D721Med (cell line): Measurements from ENCODE around the gene BCKDHB.

Source experiments
- DNase-seq: peaks from one replicate; pipeline ENCODE4 v3.0.0; 2011; ENCODE audit warnings: low spot score; ENCODE audit not compliant: insufficient read length
- FAIRE-seq: peaks from 2 replicates; lab custom pipeline; 2011; peaks lifted over from hg19 to GRCh38; lab: Jason Lieb, UNC
- CTCF ChIP-seq: IDR thresholded peaks from 2 replicates; pipeline ENCODE4 v1.5.1; 2012; ENCODE audit warnings: mild to moderate bottlenecking, control low read depth; ENCODE audit not compliant: insufficient read depth; ENCODE audit errors: missing control alignments

BCKDHB gene

GRCh38 chr6:80336911-80337310, 230.4 kb downstream of the BCKDHB start:
- FAIRE-seq (no peak), DNase-seq (no peak)
- TF ChIP-seq CTCF = no peak

GRCh38 chr6:80338201-80338836, 231.8 kb downstream of the BCKDHB start:
- DNase-seq = no peak
- TF ChIP-seq CTCF = peak; percentile 79
- FAIRE-seq = no peak

- no peak for TF ChIP-seq CTCF
- DNase-seq = no peak
- peak; percentile 92 for FAIRE-seq
Measured at GRCh38 chr6:80339421-80339820, 232.9 kb downstream of the BCKDHB start.

GRCh38 chr6:80340280-80340679, 233.8 kb downstream of the BCKDHB start:
- DNase-seq = no peak
- TF ChIP-seq CTCF = no peak
- FAIRE-seq = peak; percentile 90

GRCh38 chr6:80340686-80341085, 234.2 kb downstream of the BCKDHB start:
- DNase-seq = no peak
- no peak for TF ChIP-seq CTCF
- FAIRE-seq = no peak

GRCh38 chr6:80341330-80341729, 234.9 kb downstream of the BCKDHB start:
- FAIRE-seq = peak; percentile 35
- no peak for TF ChIP-seq CTCF
- DNase-seq = no peak

GRCh38 chr6:80343511-80343910, 237.0 kb downstream of the BCKDHB start:
- no peak for FAIRE-seq
- TF ChIP-seq CTCF = no peak

More at GRCh38 chr6:80343511-80343910, 237.0 kb downstream of the BCKDHB start:
- no peak for DNase-seq
